ENCODE data around the gene RAX.

- TF ChIP-seq CTCF (IDR thresholded peaks at IDR 0.05) (no peak), POLR2A (IDR thresholded peaks at IDR 0.05) (no peak)
Measured at GRCh38 chr18:59228351-59228750, 44.9 kb downstream of the RAX start.

All from Peyer's patch (tissue), 4 donors.